ENCODE measurements around the gene MYO18B.

MYO18B gene

DNA sequence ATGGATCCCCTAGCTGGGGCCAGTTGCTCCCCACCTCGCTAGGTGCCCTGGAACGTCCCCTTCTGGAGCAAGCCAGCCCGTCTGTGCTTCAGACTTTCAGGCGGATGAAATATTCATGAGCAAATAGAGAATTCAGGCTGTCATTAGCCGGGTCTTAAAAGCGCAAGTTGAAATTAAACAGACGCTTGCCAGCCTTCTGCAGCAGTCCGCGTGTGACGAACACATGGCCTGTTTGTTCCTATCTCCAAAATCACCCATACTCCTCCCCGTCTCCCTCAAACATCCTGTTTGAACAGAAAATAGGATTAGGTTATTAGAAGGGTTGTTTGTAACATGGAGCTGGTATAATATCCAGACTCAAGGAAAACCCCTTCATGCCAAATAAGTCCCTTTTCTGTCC, 38.7 kb downstream of the MYO18B start:
- CTCF ChIA-PET = no interaction called here

DNA sequence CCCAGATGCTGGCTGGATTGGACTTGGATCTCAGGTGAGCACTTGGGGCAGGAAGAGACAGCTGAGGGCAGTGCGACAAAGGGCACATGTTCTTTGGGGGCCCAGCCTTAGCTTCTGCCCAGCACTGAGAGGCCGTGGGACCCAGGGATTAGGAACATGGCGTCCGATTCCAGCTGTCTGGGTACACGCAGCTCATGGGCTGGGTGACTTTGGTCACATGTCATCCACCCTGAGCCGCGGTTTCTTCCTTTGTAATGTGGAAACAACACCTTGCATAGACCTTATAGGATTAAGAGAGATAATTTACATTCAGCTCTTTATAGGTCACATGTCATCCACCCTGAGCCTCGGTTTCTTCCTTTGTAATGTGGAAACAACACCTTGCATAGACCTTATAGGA, 39.8 kb downstream of the MYO18B start:
- CTCF ChIA-PET = interaction anchor here (0.6 to 0.9 kb wide), 2 partner anchors 215 to 549 kb away, joined by 3 read pairs; no protein-coding TSS in a partner anchor
- DNase-seq = no peak
- Mint-ChIP-seq H3K4me3 (no peak overlapping the region), H3K36me3 (no peaks in the 10 kb centered on the region), H3K9me3 (no peaks in the 10 kb centered on the region), H3K27me3 (peaks cover 36% of the 10 kb centered on the region), H3K27ac (no peak overlapping the region), H3K4me1 (no peaks in the 10 kb centered on the region)

More for the DNA sequence above, 38.7 kb downstream of the MYO18B start:
- H3K4me1 Mint-ChIP-seq = no peaks in the 10 kb centered on the region
- H3K27me3 Mint-ChIP-seq = peaks cover 35% of the 10 kb centered on the region
- no peak overlapping the region for H3K27ac Mint-ChIP-seq
- DNase-seq = no peak
- H3K4me3 Mint-ChIP-seq = no peak overlapping the region
- H3K9me3 Mint-ChIP-seq = no peaks in the 10 kb centered on the region
- no peaks in the 10 kb centered on the region for H3K36me3 Mint-ChIP-seq

DNA sequence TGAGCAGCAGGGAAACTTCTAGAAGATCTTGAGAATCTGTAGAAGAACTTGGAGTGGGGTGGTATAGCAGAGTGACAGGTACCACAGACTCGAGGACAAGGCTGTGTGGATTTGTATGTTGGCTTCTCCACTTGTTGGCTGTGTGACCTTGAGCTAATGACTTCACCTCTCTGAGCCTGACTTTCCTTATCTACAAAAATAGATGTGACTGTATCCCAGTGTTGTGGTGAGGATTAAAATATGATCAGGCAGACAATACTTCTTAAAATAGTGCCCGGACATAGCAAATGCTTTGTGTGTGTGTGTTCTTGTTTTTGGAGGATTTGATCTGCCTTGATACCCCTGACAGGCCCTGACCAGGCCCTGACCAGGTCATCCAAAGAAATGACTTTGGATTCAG, 40.8 kb downstream of the MYO18B start:
- no peak overlapping the region for H3K27ac Mint-ChIP-seq
- no peak for DNase-seq

DNA sequence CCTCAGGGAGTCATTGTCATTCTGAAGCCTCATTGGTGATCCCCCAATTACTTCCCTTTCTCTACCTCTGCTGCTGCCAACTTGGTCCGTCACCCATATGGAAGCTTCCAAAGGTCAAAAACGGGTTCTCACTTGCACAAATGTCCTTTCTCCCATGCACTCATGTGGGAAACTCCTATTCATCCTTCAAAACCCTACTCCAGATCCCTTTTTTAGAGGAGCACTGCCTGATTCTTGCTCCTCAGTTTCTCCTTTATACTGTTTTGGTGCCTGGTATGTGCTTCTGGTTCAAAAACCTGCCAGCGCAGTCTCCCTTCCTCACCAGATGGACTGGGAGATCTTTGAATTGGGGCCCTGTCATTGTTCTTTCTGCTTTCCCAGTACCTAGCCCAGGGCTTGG, 41.9 kb downstream of the MYO18B start:
- Mint-ChIP-seq H3K4me3 (no peak overlapping the region), H3K4me1 (no peaks in the 10 kb centered on the region), H3K36me3 (no peaks in the 10 kb centered on the region), H3K27ac (no peak overlapping the region), H3K27me3 (peaks cover 46% of the 10 kb centered on the region), H3K9me3 (no peaks in the 10 kb centered on the region)
- CTCF ChIA-PET = no interaction called here
- no peak for DNase-seq

More for the DNA sequence above, 40.8 kb downstream of the MYO18B start:
- no peaks in the 10 kb centered on the region for H3K4me1 Mint-ChIP-seq
- H3K9me3 Mint-ChIP-seq = no peaks in the 10 kb centered on the region
- CTCF ChIA-PET = interaction anchor here (0.6 to 0.9 kb wide), 2 partner anchors 424 to 548 kb away, joined by 3 read pairs; no protein-coding TSS in a partner anchor
- H3K27me3 Mint-ChIP-seq = peaks cover 46% of the 10 kb centered on the region
- H3K4me3 Mint-ChIP-seq = no peak overlapping the region
- no peaks in the 10 kb centered on the region for H3K36me3 Mint-ChIP-seq

DNA sequence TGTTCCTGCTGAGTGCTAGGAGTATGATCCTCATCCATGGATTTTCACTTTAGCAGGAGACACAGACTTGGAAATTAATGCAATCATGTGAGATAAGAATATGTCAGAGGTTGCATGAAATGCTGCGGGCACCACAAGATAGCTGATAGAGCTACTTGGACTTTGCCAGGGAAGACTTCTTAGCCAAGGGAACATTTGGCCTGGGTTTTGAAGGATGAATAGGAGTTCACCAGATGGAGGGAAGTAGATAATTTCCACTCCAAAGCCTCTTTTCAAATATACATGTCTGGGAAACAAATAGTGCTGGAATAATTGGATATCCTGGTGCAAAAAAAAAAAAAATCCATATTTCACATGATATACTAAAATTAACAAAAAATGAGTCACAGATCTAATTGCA, 44.2 kb downstream of the MYO18B start:
- Mint-ChIP-seq H3K4me3 (no peak overlapping the region), H3K9me3 (no peaks in the 10 kb centered on the region), H3K36me3 (no peaks in the 10 kb centered on the region), H3K27ac (no peak overlapping the region), H3K4me1 (no peaks in the 10 kb centered on the region), H3K27me3 (peaks cover 53% of the 10 kb centered on the region)
- DNase-seq = no peak
- CTCF ChIA-PET = interaction anchor here (0.7 kb wide), 1 partner anchor 623 kb away, joined by 3 read pairs; no protein-coding TSS in a partner anchor

DNA sequence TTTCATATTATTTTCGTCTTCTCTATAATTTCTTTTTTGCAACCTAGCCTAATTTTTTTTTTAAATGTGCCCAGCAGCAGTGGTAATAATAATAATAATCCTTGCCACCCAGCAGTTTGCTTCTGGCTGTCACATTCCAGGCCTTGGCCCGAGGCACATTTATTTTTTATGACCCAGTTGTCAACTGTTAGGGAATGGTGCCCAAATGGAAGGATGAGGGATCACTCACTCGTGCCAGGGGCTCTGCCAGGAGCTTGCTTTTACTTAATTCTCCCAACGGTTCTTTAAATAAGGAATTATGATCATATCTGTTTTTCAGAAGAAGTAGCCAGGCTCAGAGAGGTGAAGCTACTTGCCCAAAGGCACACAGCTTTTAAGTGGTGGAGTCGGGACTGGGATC, 49.6 kb downstream of the MYO18B start:
- CTCF ChIA-PET = no interaction called here
- Mint-ChIP-seq H3K27me3 (peaks cover 38% of the 10 kb centered on the region), H3K4me1 (no peaks in the 10 kb centered on the region), H3K36me3 (no peaks in the 10 kb centered on the region), H3K4me3 (no peak overlapping the region), H3K9me3 (no peaks in the 10 kb centered on the region), H3K27ac (no peak overlapping the region)
- no peak for DNase-seq

DNA sequence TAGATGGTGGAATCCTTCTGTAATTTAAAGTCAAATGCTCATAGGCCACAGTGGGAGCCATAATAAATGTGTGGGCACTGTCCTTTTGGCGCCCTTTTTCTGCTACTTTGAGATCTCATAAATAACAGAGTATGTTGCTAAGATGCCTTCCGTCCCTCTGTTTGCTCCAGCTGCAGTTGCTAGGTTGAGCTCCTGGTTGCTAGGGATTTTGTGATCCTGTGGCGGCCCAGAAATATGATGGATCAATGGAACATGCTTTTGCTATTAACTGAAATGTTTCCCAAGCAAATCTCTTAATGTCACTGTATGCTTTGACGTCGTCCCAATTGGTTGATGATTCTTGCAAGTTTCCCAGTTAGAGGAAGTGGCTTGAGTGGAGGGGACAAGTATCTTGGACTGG, 53.5 kb downstream of the MYO18B start:
- H3K9me3 Mint-ChIP-seq = no peaks in the 10 kb centered on the region
- no peak for DNase-seq
- CTCF ChIA-PET = interaction anchor here (0.7 kb wide), 1 partner anchor 535 kb away, joined by 3 read pairs; no protein-coding TSS in a partner anchor
- no peak overlapping the region for H3K4me3 Mint-ChIP-seq
- no peak overlapping the region for H3K27ac Mint-ChIP-seq
- no peaks in the 10 kb centered on the region for H3K36me3 Mint-ChIP-seq
- peaks cover 30% of the 10 kb centered on the region for H3K27me3 Mint-ChIP-seq
- no peaks in the 10 kb centered on the region for H3K4me1 Mint-ChIP-seq

DNA sequence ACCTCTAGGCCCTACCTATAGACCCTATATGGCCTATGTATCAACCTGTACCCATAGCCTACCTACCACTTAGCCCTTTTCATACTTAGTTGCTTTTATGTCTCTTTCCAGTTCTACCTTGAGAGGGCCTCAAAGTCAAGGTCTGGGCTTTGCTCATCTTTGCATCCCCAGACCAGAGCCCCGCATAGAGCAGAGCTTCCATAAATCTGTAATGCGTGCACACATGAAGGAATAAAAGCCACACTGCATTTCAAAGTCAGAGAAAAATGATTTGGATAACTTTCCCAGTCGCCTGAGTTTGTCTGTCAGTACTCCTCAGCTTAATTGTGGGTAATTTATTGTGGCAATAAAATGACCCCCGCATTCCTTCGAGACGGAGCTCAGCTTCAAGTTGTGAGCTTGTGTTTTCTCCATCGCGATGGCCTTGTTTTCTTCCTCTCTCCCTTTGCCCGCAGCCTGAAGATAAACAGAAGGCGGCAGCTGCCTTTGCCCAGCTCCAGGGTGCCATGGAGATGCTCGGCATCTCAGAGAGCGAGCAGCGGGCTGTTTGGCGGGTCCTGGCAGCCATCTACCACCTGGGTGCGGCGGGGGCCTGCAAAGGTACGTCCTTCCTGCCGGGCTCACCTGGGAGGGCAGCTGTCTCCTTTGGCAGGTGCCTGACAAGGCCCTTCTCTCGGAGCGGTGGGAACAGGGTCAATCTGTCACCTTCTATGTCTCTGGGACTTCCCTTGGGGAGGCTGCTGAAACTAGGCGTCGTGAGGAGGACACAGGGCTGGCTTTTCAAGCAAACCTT, 55.7 kb downstream of the MYO18B start:
- H3K4me1 Mint-ChIP-seq = no peaks in the 10 kb centered on the region
- H3K9me3 Mint-ChIP-seq = no peaks in the 10 kb centered on the region
- CTCF ChIA-PET = no interaction called here

DNA sequence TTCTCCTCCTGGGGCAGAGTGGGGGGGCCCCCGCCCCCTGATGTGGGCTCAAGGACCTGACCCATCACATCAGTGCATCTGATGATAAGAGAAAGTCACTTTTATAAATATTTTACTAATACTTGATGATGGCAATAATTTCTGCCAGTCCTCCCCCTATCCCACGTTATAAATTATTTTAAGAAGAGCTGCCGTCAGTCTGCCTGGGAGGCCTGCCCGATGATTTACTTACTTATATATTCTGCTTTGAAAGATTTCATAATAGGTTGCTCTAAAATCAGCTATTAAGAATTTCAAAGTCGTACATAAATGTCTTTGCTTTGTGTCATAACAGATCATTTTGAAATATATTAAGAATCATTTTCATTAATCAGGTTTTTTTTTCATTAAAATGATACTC, 58.8 kb downstream of the MYO18B start:
- no peak overlapping the region for H3K4me3 Mint-ChIP-seq
- H3K36me3 Mint-ChIP-seq = no peaks in the 10 kb centered on the region
- H3K27ac Mint-ChIP-seq = no peak overlapping the region
- H3K4me1 Mint-ChIP-seq = no peaks in the 10 kb centered on the region
- CTCF ChIA-PET = no interaction called here
- no peak for DNase-seq
- peaks cover 21% of the 10 kb centered on the region for H3K27me3 Mint-ChIP-seq
- H3K9me3 Mint-ChIP-seq = no peaks in the 10 kb centered on the region

More for the DNA sequence above, 55.7 kb downstream of the MYO18B start:
- DNase-seq = no peak
- Mint-ChIP-seq H3K27me3 (peaks cover 19% of the 10 kb centered on the region), H3K27ac (no peak overlapping the region), H3K36me3 (no peaks in the 10 kb centered on the region), H3K4me3 (no peak overlapping the region)

DNA sequence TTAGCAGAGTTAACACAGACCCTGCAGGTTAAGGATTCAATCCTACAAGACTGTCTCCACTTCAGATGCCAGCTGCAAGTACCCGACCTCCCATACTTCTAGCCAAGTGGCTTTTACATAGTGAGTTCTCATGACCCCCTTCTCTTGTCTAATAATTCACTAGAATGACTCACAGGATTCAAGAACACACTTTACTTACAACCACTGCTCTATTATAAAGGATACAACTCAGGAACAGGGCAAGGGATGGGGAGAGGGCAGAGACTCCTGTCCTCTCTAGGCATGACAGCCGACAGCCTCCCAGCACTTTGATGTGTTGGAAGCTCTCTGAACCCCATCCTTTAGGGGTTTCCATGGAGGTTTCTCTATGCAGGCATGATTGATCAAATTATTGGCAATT, 60.0 kb downstream of the MYO18B start:
- no peak overlapping the region for H3K27ac Mint-ChIP-seq
- CTCF ChIA-PET = no interaction called here
- H3K4me1 Mint-ChIP-seq = no peaks in the 10 kb centered on the region

DNA sequence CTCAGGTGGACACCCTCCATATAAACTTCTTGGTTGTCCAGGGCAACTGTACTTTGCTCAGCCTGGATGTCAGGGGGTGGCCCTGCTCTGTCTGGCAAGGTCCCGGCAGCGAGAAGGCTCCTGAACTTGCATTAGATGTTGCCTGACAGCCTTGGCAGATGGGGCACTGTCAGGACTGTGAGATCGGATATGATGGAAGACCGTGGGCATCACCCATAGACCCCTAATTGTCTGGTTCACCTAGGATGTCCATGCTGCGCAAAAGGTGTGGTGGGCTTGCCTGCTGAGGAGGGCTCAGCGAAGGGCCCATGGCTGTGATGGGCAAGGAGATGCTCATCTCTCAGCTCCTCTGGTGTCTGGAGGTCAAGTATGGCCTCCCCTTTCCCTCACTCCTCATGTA, 62.7 kb downstream of the MYO18B start:
- no peaks in the 10 kb centered on the region for H3K36me3 Mint-ChIP-seq
- no peak overlapping the region for H3K27ac Mint-ChIP-seq
- H3K4me1 Mint-ChIP-seq = no peaks in the 10 kb centered on the region
- DNase-seq = no peak
- CTCF ChIA-PET = no interaction called here
- no peaks in the 10 kb centered on the region for H3K9me3 Mint-ChIP-seq
- H3K27me3 Mint-ChIP-seq = peaks cover 16% of the 10 kb centered on the region
- H3K4me3 Mint-ChIP-seq = no peak overlapping the region

More for the DNA sequence above, 60.0 kb downstream of the MYO18B start:
- H3K9me3 Mint-ChIP-seq = no peaks in the 10 kb centered on the region
- H3K4me3 Mint-ChIP-seq = no peak overlapping the region
- peaks cover 21% of the 10 kb centered on the region for H3K27me3 Mint-ChIP-seq
- DNase-seq = no peak
- no peaks in the 10 kb centered on the region for H3K36me3 Mint-ChIP-seq

DNA sequence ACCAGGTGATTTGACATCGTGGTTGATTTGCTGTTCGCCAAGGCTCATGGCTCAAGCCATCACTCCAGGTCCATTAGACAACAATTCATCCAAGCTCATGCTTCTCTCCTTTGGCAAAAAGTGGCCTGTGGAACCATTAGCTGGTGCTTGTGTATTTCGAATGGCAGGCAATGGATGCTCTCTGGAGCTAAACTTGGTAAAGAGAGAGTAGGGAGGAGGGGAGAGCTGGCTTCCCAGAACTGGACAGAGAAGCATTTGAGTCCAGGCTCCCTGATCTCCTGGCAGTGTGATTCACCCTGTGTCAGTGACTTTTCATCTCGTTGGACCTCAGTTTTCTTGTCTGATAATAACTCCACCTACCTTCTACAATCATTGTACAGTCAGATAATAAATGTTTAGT, 64.6 kb downstream of the MYO18B start:
- H3K27me3 Mint-ChIP-seq = peaks cover 16% of the 10 kb centered on the region
- no peaks in the 10 kb centered on the region for H3K4me1 Mint-ChIP-seq
- no peaks in the 10 kb centered on the region for H3K9me3 Mint-ChIP-seq
- DNase-seq = no peak
- CTCF ChIA-PET = interaction anchor here (0.7 kb wide), 1 partner anchor 331 kb away, joined by 3 read pairs; no protein-coding TSS in a partner anchor
- H3K4me3 Mint-ChIP-seq = no peak overlapping the region
- no peak overlapping the region for H3K27ac Mint-ChIP-seq
- H3K36me3 Mint-ChIP-seq = no peaks in the 10 kb centered on the region

DNA sequence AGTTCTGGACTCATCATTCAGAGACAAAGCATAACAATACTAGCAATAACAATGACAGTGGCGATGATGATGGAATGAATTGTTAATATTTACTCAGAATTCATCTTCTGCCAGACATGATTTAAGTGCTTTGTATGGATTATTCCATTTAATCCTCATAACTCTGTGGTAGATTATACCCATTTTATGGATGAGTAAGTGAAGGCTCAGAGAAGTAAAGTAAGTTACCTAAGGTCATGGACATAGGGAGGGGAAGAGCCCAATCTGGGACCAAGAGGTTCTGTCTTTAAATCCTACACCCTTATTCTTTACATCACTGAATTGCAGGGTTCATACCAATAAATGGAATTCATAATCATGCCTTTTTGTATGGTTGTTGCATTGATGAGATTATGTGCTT, 72.7 kb downstream of the MYO18B start:
- H3K27ac Mint-ChIP-seq = no peak overlapping the region
- CTCF ChIA-PET = no interaction called here
- no peaks in the 10 kb centered on the region for H3K36me3 Mint-ChIP-seq
- no peak overlapping the region for H3K4me3 Mint-ChIP-seq
- no peaks in the 10 kb centered on the region for H3K4me1 Mint-ChIP-seq
- peaks cover 52% of the 10 kb centered on the region for H3K27me3 Mint-ChIP-seq
- DNase-seq = no peak
- no peaks in the 10 kb centered on the region for H3K9me3 Mint-ChIP-seq

DNA sequence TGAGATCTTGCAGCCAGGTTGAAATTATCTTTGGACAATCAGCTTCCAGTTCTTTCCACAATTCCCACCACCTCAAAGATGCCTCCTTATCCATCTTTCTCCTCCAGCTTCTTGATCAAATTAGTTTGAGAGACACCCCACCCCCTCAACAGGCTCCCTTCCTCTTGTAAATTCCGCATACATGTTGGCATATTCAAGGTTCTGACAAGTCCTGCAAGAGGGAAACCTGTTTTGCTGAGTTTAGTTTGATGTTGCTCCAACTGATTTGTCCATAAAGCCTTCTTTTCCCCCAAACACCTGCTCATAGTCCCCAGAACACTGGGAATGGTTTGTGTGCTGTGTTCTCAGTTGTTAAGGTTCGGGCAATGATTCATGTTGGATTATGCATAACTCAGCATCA, 73.6 kb downstream of the MYO18B start:
- H3K27ac Mint-ChIP-seq = no peak overlapping the region
- H3K36me3 Mint-ChIP-seq = no peaks in the 10 kb centered on the region
- H3K27me3 Mint-ChIP-seq = peaks cover 52% of the 10 kb centered on the region
- CTCF ChIA-PET = no interaction called here
- DNase-seq = no peak
- H3K4me1 Mint-ChIP-seq = no peaks in the 10 kb centered on the region
- H3K9me3 Mint-ChIP-seq = peaks cover 1% of the 10 kb centered on the region
- H3K4me3 Mint-ChIP-seq = no peak overlapping the region

DNA sequence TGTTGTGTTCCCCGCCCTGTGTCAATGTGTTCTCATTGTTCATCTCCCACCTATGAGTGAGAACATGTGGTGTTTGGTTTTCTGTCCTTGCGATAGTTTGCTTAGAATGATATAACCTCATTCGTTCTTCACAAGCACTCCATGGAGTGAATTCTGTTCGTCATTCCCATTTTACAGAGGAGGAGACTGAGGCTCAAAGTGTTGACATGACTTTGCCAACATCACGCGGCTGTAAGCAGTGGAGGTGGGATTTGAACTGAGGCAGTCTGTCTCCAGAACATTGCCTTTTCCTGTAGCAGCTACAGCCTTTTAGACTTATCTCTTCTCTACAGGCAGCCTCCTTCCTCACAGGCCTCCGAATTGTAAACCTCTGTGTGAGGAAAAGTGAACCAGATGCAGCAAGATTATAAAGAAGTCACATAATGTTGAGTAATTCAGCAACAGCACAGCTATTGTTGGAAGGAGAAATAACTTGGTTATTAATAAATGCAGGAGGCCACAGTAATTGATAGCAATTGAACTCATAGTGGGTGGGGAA, 74.6 kb downstream of the MYO18B start:
- Mint-ChIP-seq H3K4me3 (no peak overlapping the region), H3K36me3 (no peaks in the 10 kb centered on the region), H3K27ac (no peak overlapping the region), H3K9me3 (peaks cover 1% of the 10 kb centered on the region), H3K27me3 (peaks cover 52% of the 10 kb centered on the region), H3K4me1 (no peaks in the 10 kb centered on the region)
- DNase-seq = no peak
- CTCF ChIA-PET = no interaction called here

All from activated naive CD4-positive, alpha-beta T cell treated with anti-CD3 and anti-CD28 coated beads, Interleukin-2, amount 10 ng/mL, durations not matched to agents 7 days and 5 days (primary cell).